Occipital lobe (tissue), 2 donors: Measurements from ENCODE around the gene RGS6. TPM values are rescaled to one million over a fixed set of nuclear protein-coding genes. Genes with fewer than 3 reads are reported as not detected.
"Not testable (repeated sequence)": the region's sequence is repeated elsewhere in the genome, so short reads cannot be mapped to it uniquely, and the experiment has no call there.

Source experiments
- DNase-seq: peaks from one replicate; lab custom pipeline; 2025; lab: John Stamatoyannopoulos, UW
- total RNA-seq: library from RNA; depleted of rRNA; stranded (reverse); fragments of >200 nt; gene quantifications from one replicate; pipeline ENCODE4 v1.2.3, GENCODE V29; 2014

The RGS6 gene
- total RNA-seq, 1 donor from 2014 or later, result 6.9 TPM

GRCh38 chr14:72450473-72451044 lies 518.3 kb downstream of the RGS6 start:
- no peak for DNase-seq

- DNase-seq, result peak; percentile 20
These were observed 519.1 kb downstream of the RGS6 start for GRCh38 chr14:72451054-72451972.

- no peak for DNase-seq
These were observed 520.5 kb downstream of the RGS6 start for GRCh38 chr14:72452774-72453173.

GRCh38 chr14:72454388-72455160 lies 522.3 kb downstream of the RGS6 start:
- DNase-seq, result no peak

GRCh38 chr14:72457641-72458040 lies 525.4 kb downstream of the RGS6 start:
- no peak for DNase-seq

- DNase-seq, result no peak
These were observed 529.8 kb downstream of the RGS6 start for GRCh38 chr14:72462056-72462455.

GRCh38 chr14:72463291-72463866 lies 531.1 kb downstream of the RGS6 start:
- DNase-seq, result no peak

- no peak for DNase-seq
These were observed 532.0 kb downstream of the RGS6 start for GRCh38 chr14:72464226-72464625.

GRCh38 chr14:72466325-72466724 lies 534.1 kb downstream of the RGS6 start:
- DNase-seq, result no peak

- no peak for DNase-seq
These were observed 539.1 kb downstream of the RGS6 start for GRCh38 chr14:72471346-72471745.

GRCh38 chr14:72472845-72473244 lies 540.6 kb downstream of the RGS6 start:
- DNase-seq, result no peak

- DNase-seq, result no peak
These were observed 544.6 kb downstream of the RGS6 start for GRCh38 chr14:72476657-72477499.

- DNase-seq, result not testable (repeated sequence)
These were observed 545.3 kb downstream of the RGS6 start for GRCh38 chr14:72477578-72477977.

- DNase-seq, result no peak
These were observed 546.3 kb downstream of the RGS6 start for GRCh38 chr14:72478471-72478893.

- DNase-seq, result no peak
These were observed 547.3 kb downstream of the RGS6 start for GRCh38 chr14:72479461-72479931.

- DNase-seq, result no peak
These were observed 548.4 kb downstream of the RGS6 start for GRCh38 chr14:72480464-72481243.

- DNase-seq, result no peak
These were observed 551.1 kb downstream of the RGS6 start for GRCh38 chr14:72483311-72483710.

GRCh38 chr14:72485695-72486094 lies 553.5 kb downstream of the RGS6 start:
- DNase-seq, result no peak

GRCh38 chr14:72488514-72488913 lies 556.3 kb downstream of the RGS6 start:
- no peak for DNase-seq

- DNase-seq, result no peak
These were observed 560.0 kb downstream of the RGS6 start for GRCh38 chr14:72492196-72492595.
